ENCODE data around the gene SMIM5. TPM values are rescaled to one million over a fixed set of nuclear protein-coding genes. Genes with fewer than 3 reads are reported as not detected.
A peak's percentile ranks its signal among the peaks of the same experiment; 100 is the strongest.

The SMIM5 gene
- total RNA-seq, 1 donor from 2014 or later = 1.7 TPM

GRCh38 chr17:75661531-75661930 is 28.3 kb downstream of the SMIM5 start:
- Mint-ChIP-seq H3K36me3 (ENCODE audit: low read depth) (peaks cover 42% of the 10 kb centered on the region), H3K9me3 (no peaks in the 10 kb centered on the region), H3K27ac (peak overlapping the region; percentile 63), H3K4me1 (peaks cover 40% of the 10 kb centered on the region), H3K27me3 (no peaks in the 10 kb centered on the region), H3K4me3 (no peak overlapping the region)
- CTCF ChIA-PET = interaction anchor here (1.5 to 2.5 kb wide), 2 partner anchors 28 to 86 kb away, joined by 4 to 15 read pairs; partner anchors contain the start of gene SMIM5
- DNase-seq = no peak
- TF ChIP-seq CTCF (IDR thresholded peaks at IDR 0.05) = no peak
- intact Hi-C loops (cut with micrococcal nuclease) = no loop called here
- ATAC-seq (ENCODE audit: low read depth) = no peak
- POLR2A ChIA-PET = interaction anchor here (1.0 kb wide), 1 partner anchor 118 kb away, joined by 3 read pairs; no protein-coding TSS in a partner anchor

GRCh38 chr17:75662511-75662910 is 29.3 kb downstream of the SMIM5 start:
- ATAC-seq (ENCODE audit: low read depth) (no peak), DNase-seq (no peak)
- Mint-ChIP-seq H3K4me1 (peaks cover 40% of the 10 kb centered on the region), H3K4me3 (no peak overlapping the region), H3K36me3 (ENCODE audit: low read depth) (peaks cover 35% of the 10 kb centered on the region), H3K9me3 (no peaks in the 10 kb centered on the region), H3K27ac (no peak overlapping the region), H3K27me3 (no peaks in the 10 kb centered on the region)
- intact Hi-C loops (cut with micrococcal nuclease) = no loop called here
- ChIA-PET CTCF (interaction anchor here (2.5 kb wide), 1 partner anchor 29 kb away, joined by 15 read pairs; the partner anchor contains the start of gene SMIM5), POLR2A (interaction anchor here (0.5 to 0.8 kb wide), 2 partner anchors 20 to 635 kb away, joined by 4 to 7 read pairs; no protein-coding TSS in a partner anchor)
- TF ChIP-seq CTCF (IDR thresholded peaks at IDR 0.05) = no peak

GRCh38 chr17:75664099-75664549 is 30.9 kb downstream of the SMIM5 start:
- H3K27ac Mint-ChIP-seq = peak overlapping the region; percentile 96
- peaks cover 40% of the 10 kb centered on the region for H3K4me1 Mint-ChIP-seq
- ChIA-PET POLR2A (interaction anchor here (0.6 to 2.2 kb wide), 16 partner anchors 12 to 681 kb away, joined by 3 to 12 read pairs (median 4); partner anchors contain the start of genes GRB2, SMIM5 and WBP2), CTCF (interaction anchor here (1.0 to 1.4 kb wide), 3 partner anchors 11 to 84 kb away, joined by 3 to 5 read pairs (median 4); a partner anchor contains a TSS)
- ATAC-seq (ENCODE audit: low read depth) = peak; percentile 78
- H3K9me3 Mint-ChIP-seq = no peaks in the 10 kb centered on the region
- no peak for TF ChIP-seq CTCF (IDR thresholded peaks at IDR 0.05)
- H3K36me3 Mint-ChIP-seq (ENCODE audit: low read depth) = peaks cover 42% of the 10 kb centered on the region
- no peaks in the 10 kb centered on the region for H3K27me3 Mint-ChIP-seq
- peak overlapping the region; percentile 63 for H3K4me3 Mint-ChIP-seq
- no peak for DNase-seq
- intact Hi-C loops (cut with micrococcal nuclease) = no loop called here

GRCh38 chr17:75665981-75666380 is 32.7 kb downstream of the SMIM5 start:
- H3K9me3 Mint-ChIP-seq = no peaks in the 10 kb centered on the region
- H3K27me3 Mint-ChIP-seq = no peaks in the 10 kb centered on the region
- DNase-seq = no peak
- H3K36me3 Mint-ChIP-seq (ENCODE audit: low read depth) = peaks cover 44% of the 10 kb centered on the region
- no peak for TF ChIP-seq CTCF (IDR thresholded peaks at IDR 0.05)
- CTCF ChIA-PET = interaction anchor here (0.9 to 2.2 kb wide), 8 partner anchors 8 to 96 kb away, joined by 3 to 9 read pairs (median 4); no protein-coding TSS in a partner anchor
- H3K4me1 Mint-ChIP-seq = peaks cover 45% of the 10 kb centered on the region
- H3K4me3 Mint-ChIP-seq = peak overlapping the region; percentile 55
- POLR2A ChIA-PET = interaction anchor here (0.8 to 2.1 kb wide), 10 partner anchors 11 to 370 kb away, joined by 3 to 16 read pairs (median 4); partner anchors contain the start of gene SMIM5
- no peak for ATAC-seq (ENCODE audit: low read depth)
- intact Hi-C loops (cut with micrococcal nuclease) = loop anchor here (2.0 to 5.0 kb wide), 3 partner anchors 23 to 841 kb away; no protein-coding TSS in a partner anchor
- peak overlapping the region; percentile 27 for H3K27ac Mint-ChIP-seq
